ENCODE data around the gene MT1F. TPM values are rescaled to one million over a fixed set of nuclear protein-coding genes. Genes with fewer than 3 reads are reported as not detected.

The MT1F gene
- total RNA-seq, 1 donor from 2014 or later, result 3.4 TPM

GRCh38 chr16:56688762-56689161, 31.0 kb downstream of the MT1F start:
- Mint-ChIP-seq H3K27ac (ENCODE audit: unreplicated experiment) (no peak overlapping the region), H3K27me3 (ENCODE audit: unreplicated experiment) (no peaks in the 10 kb centered on the region), H3K4me1 (ENCODE audit: low read depth, unreplicated experiment) (peaks cover 3% of the 10 kb centered on the region), H3K36me3 (ENCODE audit: unreplicated experiment) (peaks cover 12% of the 10 kb centered on the region), H3K9me3 (ENCODE audit: unreplicated experiment) (peaks cover 8% of the 10 kb centered on the region), H3K4me3 (ENCODE audit: unreplicated experiment) (no peak overlapping the region)
- no peak for DNase-seq
- TF ChIP-seq CTCF (IDR thresholded peaks at IDR 0.05; ENCODE audit: partially characterized antibody, unreplicated experiment), result no peak

DNA sequence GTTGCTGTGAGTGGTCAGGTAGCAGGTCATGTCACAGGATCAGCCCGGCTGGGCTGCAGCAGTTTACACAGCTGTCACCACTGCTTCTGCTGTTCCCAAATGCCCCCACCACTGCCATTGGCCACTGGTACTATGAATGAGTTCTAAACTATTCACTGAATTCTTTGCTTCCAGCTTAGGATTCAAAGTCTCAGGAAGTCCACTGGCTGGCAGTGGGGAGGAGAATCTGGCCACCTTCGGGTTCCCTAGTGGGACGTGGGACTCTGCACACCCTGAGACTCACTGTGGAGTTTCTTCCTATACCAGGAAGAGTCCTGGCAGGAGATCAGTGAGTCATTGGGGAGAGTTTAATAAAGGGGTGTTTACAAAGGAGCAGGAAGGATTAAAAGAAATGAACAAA, 31.4 kb downstream of the MT1F start:
- Mint-ChIP-seq H3K4me3 (ENCODE audit: unreplicated experiment) (no peak overlapping the region), H3K9me3 (ENCODE audit: unreplicated experiment) (peaks cover 8% of the 10 kb centered on the region), H3K27me3 (ENCODE audit: unreplicated experiment) (no peaks in the 10 kb centered on the region), H3K27ac (ENCODE audit: unreplicated experiment) (no peak overlapping the region), H3K4me1 (ENCODE audit: low read depth, unreplicated experiment) (no peaks in the 10 kb centered on the region), H3K36me3 (ENCODE audit: unreplicated experiment) (peaks cover 12% of the 10 kb centered on the region)
- TF ChIP-seq CTCF (IDR thresholded peaks at IDR 0.05; ENCODE audit: partially characterized antibody, unreplicated experiment), result no peak
- no peak for DNase-seq

DNA sequence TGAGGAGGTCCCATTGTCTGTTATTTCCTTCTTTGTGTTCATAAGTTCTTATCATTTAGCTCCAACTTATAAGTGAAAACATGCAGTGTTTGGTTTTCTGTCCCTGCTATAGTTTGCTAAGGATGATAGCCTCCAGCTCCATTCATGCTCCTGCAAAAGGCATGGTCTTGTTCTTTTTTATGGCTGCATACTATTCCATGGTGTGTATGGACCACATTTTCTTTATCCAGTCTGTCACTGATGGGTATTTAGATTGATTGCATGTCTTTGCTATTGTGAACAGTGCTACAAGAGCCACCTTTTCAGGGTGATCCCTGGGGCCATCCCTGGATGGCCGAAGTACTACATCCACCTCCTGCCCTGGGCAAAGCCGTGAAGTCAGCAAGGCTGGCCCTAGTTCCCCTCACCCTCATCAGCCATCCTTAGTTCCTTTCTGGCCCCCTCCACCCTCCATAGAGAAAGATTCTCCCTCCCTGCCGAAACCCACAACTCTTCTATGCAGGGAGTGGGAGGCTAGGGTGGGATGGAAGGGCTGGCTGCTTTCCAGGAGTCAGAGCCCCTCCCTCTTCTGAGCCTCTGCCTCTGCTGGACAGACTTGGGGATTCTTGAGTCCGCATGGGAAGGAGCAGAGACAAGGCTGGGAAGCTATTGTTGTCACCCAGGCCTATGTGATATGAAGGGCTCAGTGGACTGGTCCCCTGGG, 32.8 kb downstream of the MT1F start:
- H3K27ac Mint-ChIP-seq (ENCODE audit: unreplicated experiment), result no peak overlapping the region
- no peak for DNase-seq
- peaks cover 10% of the 10 kb centered on the region for H3K9me3 Mint-ChIP-seq (ENCODE audit: unreplicated experiment)
- H3K4me1 Mint-ChIP-seq (ENCODE audit: low read depth, unreplicated experiment), result no peaks in the 10 kb centered on the region
- no peak for TF ChIP-seq CTCF (IDR thresholded peaks at IDR 0.05; ENCODE audit: partially characterized antibody, unreplicated experiment)
- H3K4me3 Mint-ChIP-seq (ENCODE audit: unreplicated experiment), result no peak overlapping the region
- peaks cover 12% of the 10 kb centered on the region for H3K36me3 Mint-ChIP-seq (ENCODE audit: unreplicated experiment)
- no peaks in the 10 kb centered on the region for H3K27me3 Mint-ChIP-seq (ENCODE audit: unreplicated experiment)

- no peak for DNase-seq
- peaks cover 10% of the 10 kb centered on the region for H3K9me3 Mint-ChIP-seq (ENCODE audit: unreplicated experiment)
- H3K27me3 Mint-ChIP-seq (ENCODE audit: unreplicated experiment), result no peaks in the 10 kb centered on the region
- H3K4me3 Mint-ChIP-seq (ENCODE audit: unreplicated experiment), result no peak overlapping the region
- H3K36me3 Mint-ChIP-seq (ENCODE audit: unreplicated experiment), result peaks cover 7% of the 10 kb centered on the region
- H3K27ac Mint-ChIP-seq (ENCODE audit: unreplicated experiment), result no peak overlapping the region
- TF ChIP-seq CTCF (IDR thresholded peaks at IDR 0.05; ENCODE audit: partially characterized antibody, unreplicated experiment), result no peak
- H3K4me1 Mint-ChIP-seq (ENCODE audit: low read depth, unreplicated experiment), result no peaks in the 10 kb centered on the region
Observed at GRCh38 chr16:56691885-56692284, 34.1 kb downstream of the MT1F start.

- H3K36me3 Mint-ChIP-seq (ENCODE audit: unreplicated experiment), result no peaks in the 10 kb centered on the region
- H3K27me3 Mint-ChIP-seq (ENCODE audit: unreplicated experiment), result peaks cover 3% of the 10 kb centered on the region
- no peak overlapping the region for H3K27ac Mint-ChIP-seq (ENCODE audit: unreplicated experiment)
- H3K4me1 Mint-ChIP-seq (ENCODE audit: low read depth, unreplicated experiment), result no peaks in the 10 kb centered on the region
- TF ChIP-seq CTCF (IDR thresholded peaks at IDR 0.05; ENCODE audit: partially characterized antibody, unreplicated experiment), result no peak
- H3K9me3 Mint-ChIP-seq (ENCODE audit: unreplicated experiment), result peaks cover 4% of the 10 kb centered on the region
- DNase-seq, result no peak
- no peak overlapping the region for H3K4me3 Mint-ChIP-seq (ENCODE audit: unreplicated experiment)
Observed at GRCh38 chr16:56695246-56695645, 37.5 kb downstream of the MT1F start.

Measured in glutamatergic neuron (in vitro differentiated cells).